ENCODE data around the gene ELOF1. TPM values are rescaled to one million over a fixed set of nuclear protein-coding genes. Genes with fewer than 3 reads are reported as not detected.

ELOF1 gene
- total and polyA plus RNA-seq, 4 donors, result 18.3 to 79.8 (median 67.4) TPM

GRCh38 chr19:11587975-11588631 is 29.1 kb upstream of the ELOF1 start:
- Histone ChIP-seq H3K4me3 (ENCODE audit: low read depth, low read length) (no peak overlapping the region), H3K27ac (ENCODE audit: low read depth, low read length) (no peak overlapping the region), H3K27me3 (ENCODE audit: control insufficient read depth, insufficient read depth, low read length) (no peaks in the 10 kb centered on the region)

GRCh38 chr19:11587302-11587974 is 28.4 kb upstream of the ELOF1 start:
- Histone ChIP-seq H3K27ac (ENCODE audit: low read depth, low read length) (no peak overlapping the region), H3K4me1 (ENCODE audit: control insufficient read depth, insufficient read depth, low read length) (no peaks in the 10 kb centered on the region), H3K9me3 (ENCODE audit: control insufficient read depth, insufficient read depth, low read length) (no peaks in the 10 kb centered on the region), H3K4me3 (ENCODE audit: low read depth, low read length) (no peak overlapping the region), H3K27me3 (ENCODE audit: control insufficient read depth, insufficient read depth, low read length) (no peaks in the 10 kb centered on the region), H3K36me3 (ENCODE audit: control insufficient read depth, insufficient read depth, low read length) (no peaks in the 10 kb centered on the region)
- no CpG with 5 or more reads among the region's 7 CpGs for WGBS (ENCODE audit: insufficient coverage)
- DNase-seq (ENCODE audit: low read depth in 4 of 6, low spot score in 6 of 6), result peak; percentile 36 to 94 (median 54)

More at GRCh38 chr19:11587975-11588631, 29.1 kb upstream of the ELOF1 start:
- H3K4me1 ChIP-seq (ENCODE audit: control insufficient read depth, insufficient read depth, low read length), result no peaks in the 10 kb centered on the region
- 65% methylated on average over 7 of the region's 13 CpGs for WGBS (ENCODE audit: insufficient coverage)
- no peaks in the 10 kb centered on the region for H3K36me3 ChIP-seq (ENCODE audit: control insufficient read depth, insufficient read depth, low read length)
- H3K9me3 ChIP-seq (ENCODE audit: control insufficient read depth, insufficient read depth, low read length), result no peaks in the 10 kb centered on the region
- no peak for DNase-seq (ENCODE audit: low read depth in 4 of 6, low spot score in 6 of 6)

GRCh38 chr19:11586331-11586730 is 27.3 kb upstream of the ELOF1 start:
- no peaks in the 10 kb centered on the region for H3K4me1 ChIP-seq (ENCODE audit: control insufficient read depth, insufficient read depth, low read length)
- 71% methylated on average over 4 of the region's 6 CpGs for WGBS (ENCODE audit: insufficient coverage)

GRCh38 chr19:11581740-11582139 is 22.7 kb upstream of the ELOF1 start:
- H3K9me3 ChIP-seq (ENCODE audit: control insufficient read depth, insufficient read depth, low read length), result no peaks in the 10 kb centered on the region
- WGBS (ENCODE audit: insufficient coverage), result no CpG with 5 or more reads among the region's 3 CpGs

More at GRCh38 chr19:11586331-11586730, 27.3 kb upstream of the ELOF1 start:
- no peak overlapping the region for H3K27ac ChIP-seq (ENCODE audit: low read depth, low read length)
- no peaks in the 10 kb centered on the region for H3K36me3 ChIP-seq (ENCODE audit: control insufficient read depth, insufficient read depth, low read length)
- H3K4me3 ChIP-seq (ENCODE audit: low read depth, low read length), result no peak overlapping the region
- no peaks in the 10 kb centered on the region for H3K27me3 ChIP-seq (ENCODE audit: control insufficient read depth, insufficient read depth, low read length)
- H3K9me3 ChIP-seq (ENCODE audit: control insufficient read depth, insufficient read depth, low read length), result no peaks in the 10 kb centered on the region
- DNase-seq (ENCODE audit: low read depth in 4 of 6, low spot score in 6 of 6), result no peak

GRCh38 chr19:11580116-11580515 is 21.1 kb upstream of the ELOF1 start:
- no peaks in the 10 kb centered on the region for H3K9me3 ChIP-seq (ENCODE audit: control insufficient read depth, insufficient read depth, low read length)
- H3K4me3 ChIP-seq (ENCODE audit: low read depth, low read length), result no peak overlapping the region
- peaks cover 11% of the 10 kb centered on the region for H3K27me3 ChIP-seq (ENCODE audit: control insufficient read depth, insufficient read depth, low read length)
- H3K27ac ChIP-seq (ENCODE audit: low read depth, low read length), result no peak overlapping the region
- H3K36me3 ChIP-seq (ENCODE audit: control insufficient read depth, insufficient read depth, low read length), result peaks cover 4% of the 10 kb centered on the region
- no peak for DNase-seq (ENCODE audit: low read depth in 4 of 6, low spot score in 6 of 6)
- WGBS (ENCODE audit: insufficient coverage), result no CpG with 5 or more reads among the region's 4 CpGs
- H3K4me1 ChIP-seq (ENCODE audit: control insufficient read depth, insufficient read depth, low read length), result peaks cover 6% of the 10 kb centered on the region

More at GRCh38 chr19:11581740-11582139, 22.7 kb upstream of the ELOF1 start:
- Histone ChIP-seq H3K36me3 (ENCODE audit: control insufficient read depth, insufficient read depth, low read length) (peaks cover 4% of the 10 kb centered on the region), H3K27ac (ENCODE audit: low read depth, low read length) (no peak overlapping the region), H3K27me3 (ENCODE audit: control insufficient read depth, insufficient read depth, low read length) (peaks cover 11% of the 10 kb centered on the region), H3K4me1 (ENCODE audit: control insufficient read depth, insufficient read depth, low read length) (peaks cover 6% of the 10 kb centered on the region), H3K4me3 (ENCODE audit: low read depth, low read length) (no peak overlapping the region)
- no peak for DNase-seq (ENCODE audit: low read depth in 4 of 6, low spot score in 6 of 6)

- no peak overlapping the region for H3K4me3 ChIP-seq (ENCODE audit: low read depth, low read length)
- no peak overlapping the region for H3K27ac ChIP-seq (ENCODE audit: low read depth, low read length)
- no peaks in the 10 kb centered on the region for H3K9me3 ChIP-seq (ENCODE audit: control insufficient read depth, insufficient read depth, low read length)
- DNase-seq (ENCODE audit: low read depth in 4 of 6, low spot score in 6 of 6), result no peak
- H3K4me1 ChIP-seq (ENCODE audit: control insufficient read depth, insufficient read depth, low read length), result peaks cover 6% of the 10 kb centered on the region
- WGBS (ENCODE audit: insufficient coverage), result 14% methylated on average over 58 of the region's 62 CpGs
- peaks cover 11% of the 10 kb centered on the region for H3K27me3 ChIP-seq (ENCODE audit: control insufficient read depth, insufficient read depth, low read length)
- H3K36me3 ChIP-seq (ENCODE audit: control insufficient read depth, insufficient read depth, low read length), result peaks cover 4% of the 10 kb centered on the region
Measured at GRCh38 chr19:11578258-11579142, 19.5 kb upstream of the ELOF1 start.

GRCh38 chr19:11577451-11578257 is 18.6 kb upstream of the ELOF1 start, which contains the start of gene ACP5:
Gene ACP5, minus strand, starts transcription at chr19:11577645. Its CDS starts 328 bp downstream, at chr19:11577317.
- DNase-seq (ENCODE audit: low read depth in 4 of 6, low spot score in 6 of 6), result no peak
- Histone ChIP-seq H3K36me3 (ENCODE audit: control insufficient read depth, insufficient read depth, low read length) (peaks cover 4% of the 10 kb centered on the region), H3K9me3 (ENCODE audit: control insufficient read depth, insufficient read depth, low read length) (no peaks in the 10 kb centered on the region), H3K4me1 (ENCODE audit: control insufficient read depth, insufficient read depth, low read length) (peaks cover 6% of the 10 kb centered on the region), H3K4me3 (ENCODE audit: low read depth, low read length) (no peak within 1 kb of the TSS), H3K27me3 (ENCODE audit: control insufficient read depth, insufficient read depth, low read length) (peaks cover 11% of the 10 kb centered on the region), H3K27ac (ENCODE audit: low read depth, low read length) (no peak within 1 kb of the TSS)
- WGBS (ENCODE audit: insufficient coverage), result 60% methylated on average over 14 of the region's 18 CpGs

GRCh38 chr19:11576227-11576626 is 17.2 kb upstream of the ELOF1 start:
- H3K27me3 ChIP-seq (ENCODE audit: control insufficient read depth, insufficient read depth, low read length), result peaks cover 11% of the 10 kb centered on the region
- H3K27ac ChIP-seq (ENCODE audit: low read depth, low read length), result no peak overlapping the region
- H3K4me1 ChIP-seq (ENCODE audit: control insufficient read depth, insufficient read depth, low read length), result peaks cover 6% of the 10 kb centered on the region
- H3K36me3 ChIP-seq (ENCODE audit: control insufficient read depth, insufficient read depth, low read length), result peaks cover 4% of the 10 kb centered on the region
- WGBS (ENCODE audit: insufficient coverage), result 93% methylated on average over 15 of the region's 15 CpGs
- no peak overlapping the region for H3K4me3 ChIP-seq (ENCODE audit: low read depth, low read length)
- no peak for DNase-seq (ENCODE audit: low read depth in 4 of 6, low spot score in 6 of 6)
- no peaks in the 10 kb centered on the region for H3K9me3 ChIP-seq (ENCODE audit: control insufficient read depth, insufficient read depth, low read length)

GRCh38 chr19:11574689-11575088 is 15.7 kb upstream of the ELOF1 start:
- H3K4me3 ChIP-seq (ENCODE audit: low read depth, low read length), result no peak overlapping the region
- DNase-seq (ENCODE audit: low read depth in 4 of 6, low spot score in 6 of 6), result no peak
- H3K9me3 ChIP-seq (ENCODE audit: control insufficient read depth, insufficient read depth, low read length), result no peaks in the 10 kb centered on the region
- no peak overlapping the region for H3K27ac ChIP-seq (ENCODE audit: low read depth, low read length)
- H3K27me3 ChIP-seq (ENCODE audit: control insufficient read depth, insufficient read depth, low read length), result peaks cover 11% of the 10 kb centered on the region
- H3K4me1 ChIP-seq (ENCODE audit: control insufficient read depth, insufficient read depth, low read length), result peaks cover 6% of the 10 kb centered on the region
- peaks cover 4% of the 10 kb centered on the region for H3K36me3 ChIP-seq (ENCODE audit: control insufficient read depth, insufficient read depth, low read length)
- WGBS (ENCODE audit: insufficient coverage), result 92% methylated on average over 9 of the region's 9 CpGs

Data from spinal cord (tissue), 10 donors.